ENCODE measurements around the gene TNF. TPM values are rescaled to one million over a fixed set of nuclear protein-coding genes. Genes with fewer than 3 reads are reported as not detected.

Gene TNF
- total RNA-seq, 1 donor from 2014 or later, result 1.2 TPM

- Mint-ChIP-seq H3K27ac (ENCODE audit: unreplicated experiment) (no peak overlapping the region), H3K36me3 (ENCODE audit: low read depth, unreplicated experiment) (no peaks in the 10 kb centered on the region), H3K9me3 (ENCODE audit: unreplicated experiment) (no peaks in the 10 kb centered on the region), H3K27me3 (ENCODE audit: low read depth, unreplicated experiment) (peaks cover 15% of the 10 kb centered on the region), H3K4me1 (ENCODE audit: low read depth, unreplicated experiment) (peaks cover 12% of the 10 kb centered on the region), H3K4me3 (ENCODE audit: unreplicated experiment) (no peak overlapping the region)
- H3K4me1 ChIP-seq (ENCODE audit: insufficient read depth, low read length), result peaks cover 11% of the 10 kb centered on the region
- H3K4me3 ChIP-seq (ENCODE audit: insufficient read depth, low read depth, low read length), result no peak overlapping the region
- H2AFZ ChIP-seq (ENCODE audit: low read depth, low read length), result no peak overlapping the region
- no peak overlapping the region for H3K27ac ChIP-seq (ENCODE audit: low read depth, low read length)
- H3K9ac ChIP-seq (ENCODE audit: low read length), result no peak overlapping the region
- H3K4me2 ChIP-seq (ENCODE audit: low read length), result no peak overlapping the region
- H3K79me2 ChIP-seq (ENCODE audit: insufficient read depth, low read length), result no peaks in the 10 kb centered on the region
- H3K9me3 ChIP-seq (ENCODE audit: insufficient read depth, low read depth, low read length), result no peaks in the 10 kb centered on the region
- no peaks in the 10 kb centered on the region for H3K36me3 ChIP-seq (ENCODE audit: insufficient read depth, low read length)
- FAIRE-seq (no peak), DNase-seq (ENCODE audit: low read depth) (no peak)
- no peak for TF ChIP-seq EZH2 (IDR thresholded peaks at IDR 0.05; ENCODE audit: insufficient read depth, low read length)
- TF ChIP-seq, protein P1, sequence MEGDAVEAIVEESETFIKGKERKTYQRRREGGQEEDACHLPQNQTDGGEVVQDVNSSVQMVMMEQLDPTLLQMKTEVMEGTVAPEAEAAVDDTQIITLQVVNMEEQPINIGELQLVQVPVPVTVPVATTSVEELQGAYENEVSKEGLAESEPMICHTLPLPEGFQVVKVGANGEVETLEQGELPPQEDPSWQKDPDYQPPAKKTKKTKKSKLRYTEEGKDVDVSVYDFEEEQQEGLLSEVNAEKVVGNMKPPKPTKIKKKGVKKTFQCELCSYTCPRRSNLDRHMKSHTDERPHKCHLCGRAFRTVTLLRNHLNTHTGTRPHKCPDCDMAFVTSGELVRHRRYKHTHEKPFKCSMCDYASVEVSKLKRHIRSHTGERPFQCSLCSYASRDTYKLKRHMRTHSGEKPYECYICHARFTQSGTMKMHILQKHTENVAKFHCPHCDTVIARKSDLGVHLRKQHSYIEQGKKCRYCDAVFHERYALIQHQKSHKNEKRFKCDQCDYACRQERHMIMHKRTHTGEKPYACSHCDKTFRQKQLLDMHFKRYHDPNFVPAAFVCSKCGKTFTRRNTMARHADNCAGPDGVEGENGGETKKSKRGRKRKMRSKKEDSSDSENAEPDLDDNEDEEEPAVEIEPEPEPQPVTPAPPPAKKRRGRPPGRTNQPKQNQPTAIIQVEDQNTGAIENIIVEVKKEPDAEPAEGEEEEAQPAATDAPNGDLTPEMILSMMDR (IDR thresholded peaks at IDR 0.05; ENCODE audit: insufficient read depth, low read depth, low read length), result no peak
- H3K27me3 ChIP-seq (ENCODE audit: insufficient read depth, low read length), result peaks cover 3% of the 10 kb centered on the region
- H4K20me1 ChIP-seq (ENCODE audit: insufficient read depth, low read length), result no peaks in the 10 kb centered on the region
Measured at GRCh38 chr6:31578184-31579118, 3.1 kb downstream of the TNF start.

GRCh38 chr6:31579119-31579505, 3.7 kb downstream of the TNF start:
- Histone ChIP-seq H3K27ac (ENCODE audit: low read depth, low read length) (no peak overlapping the region), H3K9me3 (ENCODE audit: insufficient read depth, low read depth, low read length) (no peaks in the 10 kb centered on the region), H3K9ac (ENCODE audit: low read length) (no peak overlapping the region), H2AFZ (ENCODE audit: low read depth, low read length) (no peak overlapping the region), H3K36me3 (ENCODE audit: insufficient read depth, low read length) (no peaks in the 10 kb centered on the region), H3K4me2 (ENCODE audit: low read length) (no peak overlapping the region), H3K79me2 (ENCODE audit: insufficient read depth, low read length) (no peaks in the 10 kb centered on the region), H3K4me1 (ENCODE audit: insufficient read depth, low read length) (peaks cover 11% of the 10 kb centered on the region), H4K20me1 (ENCODE audit: insufficient read depth, low read length) (no peaks in the 10 kb centered on the region), H3K27me3 (ENCODE audit: insufficient read depth, low read length) (peaks cover 3% of the 10 kb centered on the region), H3K4me3 (ENCODE audit: insufficient read depth, low read depth, low read length) (no peak overlapping the region)
- FAIRE-seq (no peak), DNase-seq (ENCODE audit: low read depth) (no peak)
- H3K27ac Mint-ChIP-seq (ENCODE audit: unreplicated experiment), result no peak overlapping the region
- H3K36me3 Mint-ChIP-seq (ENCODE audit: low read depth, unreplicated experiment), result no peaks in the 10 kb centered on the region
- peaks cover 8% of the 10 kb centered on the region for H3K4me1 Mint-ChIP-seq (ENCODE audit: low read depth, unreplicated experiment)
- H3K9me3 Mint-ChIP-seq (ENCODE audit: unreplicated experiment), result no peaks in the 10 kb centered on the region
- peaks cover 15% of the 10 kb centered on the region for H3K27me3 Mint-ChIP-seq (ENCODE audit: low read depth, unreplicated experiment)
- TF ChIP-seq, protein P1 (IDR thresholded peaks at IDR 0.05; ENCODE audit: insufficient read depth, low read depth, low read length), result no peak
- TF ChIP-seq EZH2 (IDR thresholded peaks at IDR 0.05; ENCODE audit: insufficient read depth, low read length), result no peak
- H3K4me3 Mint-ChIP-seq (ENCODE audit: unreplicated experiment), result no peak overlapping the region

Data from astrocyte (in vitro differentiated cells and primary cell).